HCEC 1CT (cell line): ENCODE measurements around the gene TMEM38B.
A peak's percentile ranks its signal among the peaks of the same experiment; 100 is the strongest.
"Not testable (repeated sequence)": the region's sequence is repeated elsewhere in the genome, so short reads cannot be mapped to it uniquely, and the experiment has no call there.

Source experiments
- DNase-seq: peaks from one replicate; pipeline ENCODE4 v3.0.0-alpha.2; 2017

Gene TMEM38B

DNA sequence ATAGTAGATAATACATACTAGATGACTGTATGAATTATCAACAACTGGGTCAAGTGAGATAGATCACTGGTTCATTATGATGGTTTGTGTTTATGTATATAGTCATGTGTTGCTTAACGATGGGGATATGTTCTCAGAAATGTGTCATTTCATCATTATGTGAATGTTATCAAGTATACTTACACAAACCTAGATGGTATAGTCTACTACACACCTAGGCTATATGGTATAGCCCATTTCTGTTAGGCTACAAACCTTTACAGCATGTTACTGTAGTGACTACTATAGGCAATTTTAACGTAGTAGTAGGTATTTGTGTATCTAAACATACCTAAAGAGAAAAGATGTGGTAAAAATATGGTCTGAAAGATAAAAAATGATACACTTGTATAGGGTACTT lies 31.0 kb downstream of the TMEM38B start:
- no peak for DNase-seq

DNA sequence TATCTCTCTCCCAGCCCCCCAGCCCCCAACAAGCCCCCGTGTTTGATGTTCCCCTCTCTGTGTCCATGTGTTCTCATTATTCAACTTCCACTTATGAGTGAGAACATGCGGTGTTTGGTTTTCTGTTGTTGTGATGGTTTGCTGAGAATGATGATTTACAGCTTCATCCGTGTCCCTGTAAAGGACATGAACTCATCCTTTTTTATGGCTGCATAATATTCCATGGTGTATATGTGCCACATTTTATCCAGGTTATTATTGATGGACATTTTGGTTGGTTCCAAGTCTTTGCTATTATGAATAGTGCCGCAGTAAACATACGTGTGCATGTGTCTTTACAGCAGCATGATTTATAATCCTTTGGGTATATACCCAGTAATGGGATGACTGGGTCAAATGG lies 33.9 kb downstream of the TMEM38B start:
- not testable (repeated sequence) for DNase-seq

DNA sequence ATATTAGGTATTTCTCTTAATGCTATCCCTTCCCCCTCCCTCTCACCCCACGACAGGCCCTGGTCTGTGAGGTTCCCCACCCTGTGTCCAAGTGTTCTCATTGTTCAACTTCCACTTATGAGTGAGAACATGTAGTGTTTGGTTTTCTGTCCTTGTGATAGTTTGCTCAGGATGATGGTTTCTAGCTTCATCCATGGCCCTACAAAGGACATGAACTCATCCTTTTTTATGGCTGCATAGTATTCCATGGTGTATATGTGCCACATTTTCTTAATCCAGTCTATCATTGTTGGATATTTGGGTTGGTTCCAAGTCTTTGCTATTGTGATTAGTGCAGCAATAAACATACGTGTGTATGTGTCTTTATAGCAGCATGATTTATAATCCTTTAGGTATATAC lies 37.1 kb downstream of the TMEM38B start:
- DNase-seq, result not testable (repeated sequence)

DNA sequence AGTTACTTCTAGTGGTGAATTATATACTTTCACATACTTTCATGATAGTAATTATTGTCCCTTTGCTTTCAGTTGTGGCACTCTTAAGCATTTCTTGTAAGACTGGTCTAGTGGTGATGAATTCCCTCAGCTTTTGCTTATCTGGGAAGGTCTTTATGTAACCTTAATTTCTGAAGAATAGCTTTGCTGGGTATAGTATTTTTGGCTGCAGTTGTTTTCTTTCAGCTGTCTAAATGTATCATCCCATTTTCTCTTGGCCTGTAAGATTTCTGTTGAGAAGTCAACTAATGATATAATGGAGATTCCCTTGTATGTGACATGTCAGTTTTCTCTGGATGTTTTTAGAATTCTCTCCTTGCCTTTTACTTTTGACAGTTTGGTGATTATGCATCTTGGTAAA lies 41.0 kb downstream of the TMEM38B start:
- no peak for DNase-seq

DNA sequence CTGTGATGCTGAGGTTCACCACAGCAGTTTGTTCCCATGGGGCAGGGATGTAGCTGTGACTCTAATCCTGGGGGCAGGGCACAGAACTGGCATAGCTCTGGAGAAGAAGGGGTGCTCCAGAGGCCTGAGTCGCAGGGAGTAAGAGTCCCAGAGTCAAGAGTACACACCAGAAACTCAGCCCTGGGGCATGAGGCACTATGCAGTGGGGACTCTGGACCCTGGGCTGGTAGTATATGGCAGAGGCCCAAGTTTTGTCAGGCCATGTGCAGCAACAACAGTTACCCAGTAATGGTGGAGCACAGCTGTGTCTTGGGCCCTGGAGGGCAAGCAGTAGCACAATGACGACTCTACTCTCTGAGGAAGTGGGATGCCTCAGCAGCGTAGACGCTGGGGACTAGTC lies 42.9 kb downstream of the TMEM38B start:
- DNase-seq, result no peak

DNA sequence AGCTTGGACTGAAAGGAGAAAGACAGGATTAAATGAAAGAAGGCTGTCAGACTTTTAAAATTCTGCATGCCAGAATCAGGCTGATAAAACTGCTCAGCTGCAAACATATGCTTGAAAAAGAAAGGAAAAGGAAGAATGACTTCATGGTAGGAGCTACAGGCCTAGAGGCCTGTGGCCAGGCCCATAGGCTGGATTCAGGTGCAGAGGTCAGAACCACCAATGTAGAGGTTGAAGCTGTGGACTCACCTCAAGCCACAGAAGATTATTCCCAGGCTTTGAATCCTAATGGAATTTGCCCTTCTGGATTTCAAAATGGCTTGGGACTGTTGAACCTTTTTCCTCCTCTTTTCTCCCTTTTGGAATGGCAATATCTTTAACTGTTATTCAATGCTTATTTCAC lies 47.7 kb downstream of the TMEM38B start:
- no peak for DNase-seq

DNA sequence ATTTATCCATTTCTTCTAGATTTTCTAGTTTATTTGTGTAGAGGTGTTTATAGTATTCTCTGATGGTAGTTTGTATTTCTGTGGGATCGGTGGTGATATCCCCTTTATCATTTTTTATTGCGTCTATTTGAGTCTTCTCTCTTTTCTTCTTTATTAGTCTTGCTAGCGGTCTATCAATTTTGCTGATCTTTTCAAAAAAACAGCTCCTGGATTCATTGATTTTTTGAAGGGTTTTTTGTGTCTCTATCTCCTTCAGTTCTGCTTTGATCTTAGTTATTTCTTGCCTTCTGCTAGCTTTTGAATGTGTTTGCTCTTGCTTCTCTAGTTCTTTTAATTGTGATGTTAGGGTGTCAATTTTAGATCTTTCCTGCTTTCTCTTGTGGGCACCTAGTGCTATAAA lies 53.0 kb downstream of the TMEM38B start:
- not testable (repeated sequence) for DNase-seq

DNA sequence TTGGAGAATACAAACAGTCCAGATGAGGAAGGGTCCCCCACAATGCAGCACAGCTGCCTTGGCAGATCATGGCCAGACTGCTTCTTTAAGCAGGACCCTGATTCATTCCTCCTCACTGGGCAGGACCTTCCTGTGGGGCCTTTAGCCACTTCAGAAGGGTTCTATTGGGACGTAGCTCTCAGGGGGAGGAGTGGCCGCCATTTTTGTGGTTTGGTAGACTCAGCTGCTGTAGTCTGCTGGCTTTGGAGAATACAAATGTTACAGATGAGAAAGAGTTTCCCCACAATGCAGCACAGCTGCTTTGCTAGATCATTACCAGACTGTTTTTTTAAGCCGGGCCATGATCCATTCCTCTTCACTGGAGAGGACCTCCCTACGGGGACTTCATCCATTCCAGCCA lies 57.4 kb downstream of the TMEM38B start:
- DNase-seq, result no peak

DNA sequence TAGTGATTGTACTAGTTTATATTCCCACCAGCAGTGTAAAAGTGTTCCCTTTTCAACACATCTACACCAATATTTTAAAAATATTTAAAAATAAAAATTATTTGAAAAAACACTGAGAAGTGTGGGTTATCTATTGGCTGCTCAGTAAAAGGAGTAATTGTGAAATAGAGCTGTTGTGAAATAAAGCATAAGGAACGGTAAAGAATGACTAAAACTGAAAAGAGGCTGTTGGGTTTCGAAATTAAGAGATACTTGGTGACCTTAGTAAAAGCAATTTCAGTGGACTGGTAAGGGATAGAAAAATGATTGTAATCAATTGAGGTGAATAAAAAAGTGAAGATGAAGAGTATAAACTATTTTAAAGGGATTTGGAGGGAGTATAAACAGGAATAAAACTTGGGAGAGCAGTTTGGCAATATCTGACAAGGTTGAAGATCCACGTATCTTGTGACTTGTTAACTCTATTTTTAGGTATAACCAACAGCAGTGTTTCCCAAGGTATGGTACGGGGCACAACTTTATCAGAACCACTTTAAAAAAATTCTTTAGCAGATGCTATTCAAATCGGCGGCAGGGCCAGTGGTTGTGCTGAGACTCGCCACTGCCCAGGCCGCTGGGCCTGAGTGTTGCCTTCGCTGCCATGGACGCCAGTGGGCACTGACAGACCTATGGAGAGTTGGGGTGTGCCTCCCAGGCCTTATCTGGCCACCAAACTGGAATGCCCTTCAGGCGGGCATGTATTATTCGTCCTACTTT lies 63.3 kb downstream of the TMEM38B start:
- DNase-seq, result peak; percentile 22

DNA sequence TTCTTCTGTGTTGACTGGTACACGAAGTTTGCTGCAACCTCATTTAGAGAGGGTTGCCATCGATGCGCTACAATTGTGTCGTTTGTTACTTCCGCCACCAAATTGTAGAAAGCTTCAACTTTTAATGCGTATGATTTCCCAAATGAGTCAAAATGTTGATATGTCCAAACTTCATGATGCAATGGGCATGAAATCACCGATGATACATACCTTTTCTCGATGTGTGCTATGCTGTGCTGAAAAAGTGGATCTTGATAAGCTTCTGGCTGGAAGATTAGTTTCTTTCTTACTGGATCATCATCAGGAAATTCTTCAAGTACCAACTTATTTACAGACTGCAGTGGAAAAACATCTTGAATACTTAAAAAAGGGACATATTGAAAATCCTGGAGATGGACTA lies 65.7 kb downstream of the TMEM38B start:
- DNase-seq, result no peak

DNA sequence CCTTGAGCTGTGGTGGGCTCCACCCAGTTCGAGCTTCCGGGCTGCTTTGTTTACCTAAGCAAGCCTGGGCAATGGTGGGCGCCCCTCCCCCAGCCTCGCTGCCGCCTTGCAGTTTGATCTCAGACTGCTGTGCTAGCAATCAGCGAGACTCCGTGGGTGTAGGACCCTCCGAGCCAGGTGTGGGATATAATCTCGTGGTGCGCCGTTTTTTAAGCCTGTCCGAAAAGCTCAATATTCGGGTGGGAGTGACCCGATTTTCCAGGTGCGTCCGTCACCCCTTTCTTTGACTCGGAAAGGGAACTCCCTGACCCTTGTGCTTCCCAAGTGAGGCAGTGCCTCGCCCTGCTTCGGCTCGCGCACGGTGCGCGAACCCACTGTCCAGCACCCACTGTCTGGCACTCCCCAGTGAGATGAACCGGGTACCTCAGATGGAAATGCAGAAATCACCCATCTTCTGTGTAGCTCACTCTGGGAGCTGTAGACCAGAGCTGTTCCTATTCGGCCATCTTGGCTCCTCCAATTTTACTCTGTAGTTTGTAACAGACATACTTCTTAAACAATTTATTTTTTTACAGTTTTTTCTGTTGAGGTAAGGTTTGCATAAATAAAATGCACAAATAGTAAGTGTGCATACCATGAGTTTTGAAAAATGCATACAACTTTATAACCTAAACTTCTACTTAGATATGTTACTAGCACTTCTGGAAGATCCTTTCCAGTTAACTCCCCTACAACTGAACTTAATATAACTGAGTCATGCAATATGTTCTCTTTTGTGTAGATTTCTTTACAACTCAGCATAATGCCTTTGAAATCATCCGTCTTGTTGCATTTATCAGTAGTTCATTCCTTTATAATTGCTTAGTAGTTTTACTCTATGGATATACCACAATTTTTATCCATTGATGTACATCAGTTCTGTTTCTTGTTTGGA lies 88.5 kb downstream of the TMEM38B start:
- DNase-seq, result not testable (repeated sequence)

DNA sequence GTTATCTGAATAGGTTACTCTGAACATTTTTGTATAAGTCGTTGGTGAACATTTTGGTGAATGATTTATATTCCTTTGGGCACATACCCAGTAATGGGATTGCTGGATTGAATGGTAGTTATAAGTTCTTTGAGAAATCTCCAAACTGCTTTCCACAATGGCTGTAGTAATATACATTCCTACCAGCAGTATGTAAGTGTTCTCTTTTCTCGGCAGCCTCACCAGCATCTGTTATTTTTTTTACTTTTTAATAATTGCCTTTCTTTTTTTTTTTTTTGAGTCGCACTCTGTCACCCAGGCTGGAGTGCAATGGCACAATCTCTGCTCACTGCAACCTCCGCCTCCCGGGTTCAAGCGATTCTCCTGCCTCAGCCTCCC lies 89.1 kb downstream of the TMEM38B start:
- DNase-seq, result not testable (repeated sequence)

DNA sequence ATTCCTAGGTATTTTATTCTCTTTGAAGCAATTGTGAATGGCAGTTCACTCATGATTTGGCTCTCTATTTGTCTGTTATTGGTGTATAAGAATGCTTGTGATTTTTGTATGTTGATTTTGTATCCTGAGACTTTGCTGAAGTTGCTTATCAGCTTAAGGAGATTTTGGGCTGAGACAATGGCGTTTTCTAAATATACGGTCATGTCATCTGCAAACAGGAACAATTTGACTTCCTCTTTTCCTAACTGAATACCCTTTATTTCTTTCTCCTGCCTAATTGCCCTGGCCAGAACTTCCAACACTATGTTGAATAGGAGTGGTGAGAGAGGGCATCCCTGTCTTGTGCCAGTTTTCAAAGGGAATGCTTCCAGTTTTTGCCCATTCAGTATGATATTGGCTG lies 92.5 kb downstream of the TMEM38B start:
- DNase-seq, result not testable (repeated sequence)

DNA sequence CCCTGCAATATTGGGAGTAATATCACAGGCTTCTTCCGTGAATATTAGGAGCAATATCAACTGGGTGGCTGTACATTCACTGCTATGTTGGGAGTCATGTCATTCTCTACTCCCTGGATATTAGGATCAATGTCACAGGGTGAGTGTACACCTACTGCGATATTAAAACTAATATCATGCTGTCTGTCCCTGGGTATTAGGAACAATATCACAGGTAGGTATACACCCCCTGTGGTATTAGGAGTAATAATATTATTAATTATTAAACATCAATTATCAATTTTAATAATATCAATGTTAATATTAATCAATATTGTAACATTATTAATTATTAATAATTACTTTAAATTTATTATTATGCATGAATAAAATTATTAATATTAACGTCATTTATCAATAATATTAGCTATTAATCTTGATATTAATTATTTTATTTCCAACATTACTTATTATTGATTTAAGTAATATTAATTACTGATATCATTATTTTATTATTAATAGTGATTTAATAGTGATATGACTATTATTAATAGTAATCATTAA lies 121.9 kb downstream of the TMEM38B start:
- DNase-seq, result no peak

DNA sequence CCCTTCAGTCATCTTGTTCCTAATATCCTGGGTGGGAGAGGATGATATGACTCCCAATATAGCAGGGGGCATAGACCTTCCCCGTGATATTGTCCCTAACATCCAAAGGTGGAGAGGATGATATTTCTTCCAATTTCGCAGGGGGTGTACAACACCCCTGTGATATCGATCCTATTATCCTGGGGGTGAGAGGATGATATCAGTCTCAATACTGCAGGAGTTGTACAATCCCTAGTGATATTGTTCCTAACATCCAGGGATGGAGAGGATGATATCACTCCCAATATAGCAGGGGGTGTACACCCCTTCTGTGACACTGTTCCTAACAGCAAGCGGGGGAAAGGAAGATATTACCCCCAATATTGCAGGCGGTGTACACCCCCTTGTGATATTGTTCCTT lies 122.6 kb downstream of the TMEM38B start:
- no peak for DNase-seq

DNA sequence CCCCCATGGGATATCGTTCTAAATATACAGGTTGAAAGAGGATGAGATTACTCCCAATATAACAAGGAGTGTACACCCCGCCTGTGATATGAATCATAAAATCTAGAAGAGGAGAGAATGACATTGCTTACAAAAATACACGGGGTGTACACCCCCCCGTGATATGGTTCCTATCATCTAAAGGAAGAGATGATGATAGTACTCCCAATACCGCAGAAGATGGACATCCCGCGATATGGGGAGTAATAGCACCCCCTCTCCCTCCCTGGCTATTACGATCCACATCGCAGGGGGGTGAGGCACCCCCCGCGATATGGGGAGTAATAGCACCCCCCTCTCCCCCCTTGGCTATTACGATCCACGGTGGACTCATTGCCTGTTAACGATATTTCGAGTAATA lies 124.6 kb downstream of the TMEM38B start:
- DNase-seq, result no peak

DNA sequence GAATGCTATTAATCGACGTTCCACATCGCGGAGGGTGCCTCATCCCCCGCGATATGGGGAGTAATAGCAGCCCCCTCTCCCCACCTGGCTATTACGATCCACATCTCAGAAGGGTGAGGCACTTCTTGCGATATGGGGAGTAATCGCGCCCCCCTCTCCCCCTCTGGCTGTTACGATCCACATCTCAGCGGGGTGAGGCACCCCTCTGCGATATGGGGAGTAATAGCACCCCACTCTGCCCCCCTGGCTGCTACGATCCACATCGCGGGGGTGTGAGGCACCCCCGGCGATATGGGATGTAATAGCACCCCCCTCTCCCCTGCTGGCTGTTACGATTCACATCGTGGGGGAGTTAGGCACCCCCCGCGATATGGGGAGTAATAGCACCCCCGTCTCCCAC lies 128.5 kb downstream of the TMEM38B start:
- no peak for DNase-seq
